ENCODE measurements around the gene MMUT. TPM values are rescaled to one million over a fixed set of nuclear protein-coding genes. Genes with fewer than 3 reads are reported as not detected.
A peak's percentile ranks its signal among the peaks of the same experiment; 100 is the strongest.

The MMUT gene
- total and polyA plus RNA-seq, 10 of the 15 experiments (the other 5 are each of a cell fraction or from before 2014, with no cell fraction given) = 6.6 to 21.5 (median 13.5) TPM

GRCh38 chr6:49464691-49465090, 1.6 kb upstream of the MMUT start:
- WGBS (ENCODE audit: insufficient coverage, insufficient replicate concordance, low lambda C conversion rate, missing lambda C conversion rate) = 100% methylated on average over 2 of the region's 2 CpGs

GRCh38 chr6:49463612-49463967, 537 bp upstream of the MMUT start:
- H3K9me3 ChIP-seq (replicated peaks; ENCODE audit: control insufficient read depth, insufficient read depth, low read length) = no peaks in the 10 kb centered on the region
- ChIA-PET SMC1A (ENCODE audit: uncharacterized antibody, unreplicated experiment) (no interaction called here), CTCF (no interaction called here), POLR2A (no interaction called here), RAD21 (ENCODE audit: unreplicated experiment) (no interaction called here)
- H3K27me3 ChIP-seq (replicated peaks in 1 of 2; ENCODE audit: control insufficient read depth in 2 of 2, insufficient read depth in 2 of 2, low read length in 1 of 2) = no peaks in the 10 kb centered on the region
- H3K27ac ChIP-seq (ENCODE audit: control insufficient read depth, insufficient read depth) = peak overlapping the region; percentile 80
- in situ Hi-C loops (cut with MboI) = no loop called here
- H3K4me2 ChIP-seq (ENCODE audit: control insufficient read depth, insufficient read depth) = peak overlapping the region; percentile 71
- H3K4me3 ChIP-seq = peak overlapping the region; percentile 92
- peaks cover 4% of the 10 kb centered on the region; the same call in 1 of the 2 replicates for H3K4me1 ChIP-seq (ENCODE audit: control insufficient read depth, insufficient read depth, low read length)
- H2AFZ ChIP-seq (ENCODE audit: control insufficient read depth, low read depth, low read length) = peak overlapping the region; percentile 94
- H3K79me2 ChIP-seq (ENCODE audit: control insufficient read depth, insufficient read depth, low read length) = peaks cover 42% of the 10 kb centered on the region
- no peak for TF ChIP-seq ZBTB33 (IDR thresholded peaks at IDR 0.05)
- no peak for DNase-seq (ENCODE audit: low read depth, low spot score)
- no peaks in the 10 kb centered on the region for H3K36me3 ChIP-seq (ENCODE audit: control insufficient read depth in 2 of 2, insufficient read depth in 2 of 2, low read length in 1 of 2)
- H3K9ac ChIP-seq (ENCODE audit: control insufficient read depth, insufficient read depth, low read length) = peak overlapping the region; percentile 89
- 2% methylated on average over 4 of the region's 4 CpGs for WGBS (ENCODE audit: insufficient coverage, insufficient replicate concordance, low lambda C conversion rate, missing lambda C conversion rate)
- FAIRE-seq = no peak
- ATAC-seq = peak; percentile 5
- BruUV-seq (replicated peaks) = TSS peak; percentile 92
- intact Hi-C loops (cut with micrococcal nuclease; ENCODE audit: unreplicated experiment) = no loop called here
- no peaks in the 10 kb centered on the region for H4K20me1 ChIP-seq (ENCODE audit: control insufficient read depth, insufficient read depth)

More at GRCh38 chr6:49464691-49465090, 1.6 kb upstream of the MMUT start:
- peaks cover 4% of the 10 kb centered on the region; the same call in 1 of the 2 replicates for H3K4me1 ChIP-seq (ENCODE audit: control insufficient read depth, insufficient read depth, low read length)
- no peak for TF ChIP-seq ATF2 (IDR thresholded peaks at IDR 0.05; ENCODE audit: low read length)
- no peak for FAIRE-seq
- ChIA-PET POLR2A (no interaction called here), RAD21 (ENCODE audit: unreplicated experiment) (interaction anchor here (0.8 kb wide), 1 partner anchor 55 kb away, joined by 3 read pairs; no protein-coding TSS in a partner anchor), CTCF (interaction anchor here (0.6 kb wide), 1 partner anchor 12 kb away, joined by 3 read pairs; no protein-coding TSS in a partner anchor), SMC1A (ENCODE audit: uncharacterized antibody, unreplicated experiment) (interaction anchor here (1.3 kb wide), 1 partner anchor 10 kb away, joined by 4 read pairs; no protein-coding TSS in a partner anchor)
- no peaks in the 10 kb centered on the region for H3K9me3 ChIP-seq (replicated peaks; ENCODE audit: control insufficient read depth, insufficient read depth, low read length)
- no peaks in the 10 kb centered on the region for H3K36me3 ChIP-seq (ENCODE audit: control insufficient read depth in 2 of 2, insufficient read depth in 2 of 2, low read length in 1 of 2)
- H3K4me3 ChIP-seq = peak overlapping the region; percentile 92; the same call in 1 of the 2 replicates
- DNase-seq (ENCODE audit: low read depth, low spot score) = no peak
- H3K79me2 ChIP-seq (ENCODE audit: control insufficient read depth, insufficient read depth, low read length) = peaks cover 42% of the 10 kb centered on the region
- no peak overlapping the region for H3K9ac ChIP-seq (ENCODE audit: control insufficient read depth, insufficient read depth, low read length)
- ATAC-seq = no peak
- intact Hi-C loops (cut with micrococcal nuclease; ENCODE audit: unreplicated experiment) (no loop called here), in situ Hi-C loops (cut with MboI) (no loop called here)
- no TSS peak for BruUV-seq (replicated peaks)
- no peak overlapping the region for H2AFZ ChIP-seq (ENCODE audit: control insufficient read depth, low read depth, low read length)
- peak overlapping the region; percentile 67 for H3K4me2 ChIP-seq (ENCODE audit: control insufficient read depth, insufficient read depth)
- H4K20me1 ChIP-seq (ENCODE audit: control insufficient read depth, insufficient read depth) = no peaks in the 10 kb centered on the region
- no peak overlapping the region for H3K27ac ChIP-seq (ENCODE audit: control insufficient read depth, insufficient read depth)
- no peaks in the 10 kb centered on the region for H3K27me3 ChIP-seq (replicated peaks in 1 of 2; ENCODE audit: control insufficient read depth in 2 of 2, insufficient read depth in 2 of 2, low read length in 1 of 2)

Data from GM12878 (cell line).